ENCODE measurements around the gene PDC.
"Not testable (repeated sequence)": the region's sequence is repeated elsewhere in the genome, so short reads cannot be mapped to it uniquely, and the experiment has no call there.

DNA sequence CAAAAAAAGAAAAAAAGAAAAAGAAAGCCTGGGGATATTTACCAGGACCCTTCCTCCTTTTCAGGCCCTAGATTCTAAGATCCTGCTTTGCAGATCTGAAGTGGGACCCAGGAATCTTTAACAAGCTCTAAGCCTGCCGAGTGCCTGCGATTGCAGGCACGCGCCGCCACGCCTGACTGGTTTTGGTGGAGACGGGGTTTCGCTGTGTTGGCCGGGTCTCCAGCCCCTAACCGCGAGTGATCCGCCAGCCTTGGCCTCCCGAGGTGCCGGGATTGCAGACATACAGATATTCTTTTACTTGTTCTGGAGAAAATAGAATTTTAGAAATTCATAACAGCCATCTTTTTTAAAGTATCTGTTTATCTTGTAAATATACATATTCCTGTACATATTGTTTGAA, 1.8 kb downstream of the PDC start:
- TF ChIP-seq L3MBTL2 (conservative IDR thresholded peaks at IDR 0.05); TARDBP (IDR thresholded peaks at IDR 0.05): not testable (repeated sequence)

Measured in HEK293T (cell line).